ENCODE measurements around the gene HEXIM2. TPM values are rescaled to one million over a fixed set of nuclear protein-coding genes. Genes with fewer than 3 reads are reported as not detected.

Gene HEXIM2
- total and polyA plus RNA-seq, 2 of the 13 experiments (the other 11 are each of a cell fraction or from before 2014, with no cell fraction given) = 27.1 to 32.4 TPM

- TF ChIP-seq ZFAT (CRISPR knock-in tag; conservative IDR thresholded peaks at IDR 0.05) = no peak
- TF ChIP-seq ZNF414 (CRISPR knock-in tag; IDR thresholded peaks at IDR 0.05) = no peak
- TF ChIP-seq DDIT3 (CRISPR knock-in tag; IDR thresholded peaks at IDR 0.05) = no peak
- TF ChIP-seq ETV6 (CRISPR knock-in tag; conservative IDR thresholded peaks at IDR 0.05) = no peak
- no peak for TF ChIP-seq ZNF784 (CRISPR knock-in tag; IDR thresholded peaks at IDR 0.05; ENCODE audit: borderline replicate concordance)
- no peak for TF ChIP-seq ATRX (CRISPR knock-in tag; IDR thresholded peaks at IDR 0.05; ENCODE audit: borderline replicate concordance)
- no peak for TF ChIP-seq ZKSCAN1 (IDR thresholded peaks at IDR 0.05; ENCODE audit: low read length)
- no peak for TF ChIP-seq ISL2 (CRISPR knock-in tag; IDR thresholded peaks at IDR 0.05)
- no peak for TF ChIP-seq KAT7 (CRISPR knock-in tag; IDR thresholded peaks at IDR 0.05; ENCODE audit: borderline replicate concordance)
- no peak for TF ChIP-seq WIZ (CRISPR knock-in tag; IDR thresholded peaks at IDR 0.05)
- no peak for TF ChIP-seq ZNF782 (CRISPR knock-in tag; IDR thresholded peaks at IDR 0.05; ENCODE audit: borderline replicate concordance)
- TF ChIP-seq RBFOX2 (IDR thresholded peaks at IDR 0.05; ENCODE audit: low read depth, low read length) = peak; percentile 58
Measured at GRCh38 chr17:45168991-45169752, 7.5 kb downstream of the HEXIM2 start (continued).
